Measurements from ENCODE around the gene KLHL3.

Gene KLHL3

GRCh38 chr5:137611794-137612435, 124.0 kb downstream of the KLHL3 start:
- DNase-seq (ENCODE audit: low read depth, low spot score) = no peak

DNA sequence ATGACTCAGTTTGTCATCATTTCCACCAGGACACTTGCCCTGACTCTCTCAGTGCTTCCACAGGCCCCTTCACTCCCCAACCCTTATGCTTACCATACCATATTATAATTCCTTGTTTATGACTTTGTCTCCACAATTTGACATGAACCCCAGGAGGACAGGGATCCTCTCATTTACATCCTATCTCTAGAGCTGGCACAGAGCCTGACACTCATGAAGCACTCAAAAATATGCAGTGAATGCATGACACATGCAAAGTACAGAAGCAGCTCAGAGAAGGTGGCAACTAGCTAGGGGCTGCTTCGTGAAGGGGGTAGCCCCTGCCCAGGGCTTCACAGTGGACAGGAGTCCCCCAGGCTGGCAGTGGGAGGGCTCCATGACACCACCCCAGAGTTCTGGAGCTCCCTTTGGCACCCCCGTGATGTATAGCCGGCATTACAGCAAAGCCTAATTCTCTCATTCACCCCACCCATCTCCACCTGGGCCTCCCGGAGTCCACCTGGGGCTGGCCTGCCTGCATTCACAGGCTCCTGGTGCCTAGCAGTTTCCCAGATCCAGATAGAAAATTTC, 124.8 kb downstream of the KLHL3 start:
- DNase-seq (ENCODE audit: low read depth, low spot score) = no peak

DNA sequence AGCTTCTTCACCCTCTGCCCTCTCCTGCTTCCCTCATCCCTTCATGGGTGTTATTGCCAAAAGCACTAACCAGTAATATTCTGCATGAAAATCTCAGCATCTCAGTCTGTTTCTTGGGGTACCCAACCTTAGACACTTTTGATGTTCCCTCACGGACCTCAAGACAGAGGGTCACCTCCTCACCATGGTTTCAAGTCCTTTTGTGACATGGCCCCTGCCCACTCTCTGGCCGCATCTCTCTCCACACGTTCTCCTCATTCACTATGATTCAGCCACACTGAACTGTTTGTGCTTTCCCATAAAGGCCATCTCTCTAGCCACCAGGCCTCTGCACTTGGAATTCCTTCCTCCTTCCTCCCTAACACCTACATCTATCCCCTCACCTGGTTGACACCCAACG, 125.3 kb downstream of the KLHL3 start:
- no peak for DNase-seq (ENCODE audit: low read depth, low spot score)

DNA sequence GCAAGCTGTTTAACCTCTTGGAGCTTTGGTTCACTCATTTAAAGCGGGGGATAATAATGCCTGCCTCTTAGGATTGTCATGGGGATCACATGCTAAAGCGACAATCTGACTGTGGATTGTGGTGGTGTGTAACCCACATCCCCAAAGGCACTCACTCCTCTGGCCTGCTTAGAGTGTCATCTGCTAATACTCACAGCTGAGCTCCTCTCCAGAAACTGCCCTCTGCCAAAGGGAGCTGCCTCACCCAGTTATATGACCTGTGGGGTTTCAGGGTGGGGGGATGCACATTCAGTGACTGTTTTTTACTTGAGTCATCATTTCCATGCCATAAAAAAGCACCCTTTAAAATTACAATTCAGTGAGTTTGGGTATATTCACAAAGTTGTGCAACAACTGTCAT, 126.8 kb downstream of the KLHL3 start:
- DNase-seq (ENCODE audit: low read depth, low spot score) = no peak

DNA sequence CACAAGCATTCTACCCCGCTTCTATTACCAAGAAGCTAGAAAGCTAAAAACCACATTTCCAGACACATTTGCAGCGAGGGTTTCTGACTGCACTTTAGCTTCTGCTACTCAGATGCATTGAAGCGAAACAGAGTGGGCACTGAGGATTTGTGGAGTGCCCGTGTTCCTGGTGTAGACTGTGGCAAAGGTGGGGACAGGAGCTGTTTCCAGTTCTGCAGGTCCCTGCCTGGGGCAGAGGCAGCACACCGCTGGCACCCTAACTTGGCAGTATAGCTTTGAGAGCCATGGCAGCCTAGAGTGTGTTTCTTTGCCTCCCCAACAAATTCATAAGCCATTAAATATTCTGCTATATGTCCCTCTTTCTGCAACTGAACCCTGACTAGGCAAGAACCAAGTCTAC, 128.1 kb downstream of the KLHL3 start:
- no peak for DNase-seq (ENCODE audit: low read depth, low spot score)

GRCh38 chr5:137606401-137606800, 129.5 kb downstream of the KLHL3 start:
- no peak for DNase-seq (ENCODE audit: low read depth, low spot score)

DNA sequence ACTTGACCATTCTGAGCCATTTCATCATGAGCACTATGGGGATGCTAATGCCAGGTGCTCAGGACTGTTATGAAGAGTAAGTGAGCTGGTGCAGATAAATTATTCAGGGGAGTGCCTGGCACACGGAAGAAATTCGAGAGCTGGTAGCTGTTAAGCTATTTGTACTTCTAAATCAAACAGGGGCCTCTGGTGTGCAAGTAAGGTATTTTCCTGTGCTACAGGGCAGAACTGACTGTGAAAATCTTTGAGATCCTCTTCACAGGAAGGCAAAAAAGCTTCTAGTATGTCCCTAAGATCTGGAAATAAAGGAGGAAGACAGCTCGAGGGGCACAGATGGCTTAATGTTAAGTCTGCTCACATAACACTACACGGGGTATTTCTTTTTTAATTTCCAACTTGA, 130.5 kb downstream of the KLHL3 start:
- no peak for DNase-seq (ENCODE audit: low read depth, low spot score)

GRCh38 chr5:137604348-137605095, 131.4 kb downstream of the KLHL3 start:
- DNase-seq (ENCODE audit: low read depth, low spot score) = no peak

DNA sequence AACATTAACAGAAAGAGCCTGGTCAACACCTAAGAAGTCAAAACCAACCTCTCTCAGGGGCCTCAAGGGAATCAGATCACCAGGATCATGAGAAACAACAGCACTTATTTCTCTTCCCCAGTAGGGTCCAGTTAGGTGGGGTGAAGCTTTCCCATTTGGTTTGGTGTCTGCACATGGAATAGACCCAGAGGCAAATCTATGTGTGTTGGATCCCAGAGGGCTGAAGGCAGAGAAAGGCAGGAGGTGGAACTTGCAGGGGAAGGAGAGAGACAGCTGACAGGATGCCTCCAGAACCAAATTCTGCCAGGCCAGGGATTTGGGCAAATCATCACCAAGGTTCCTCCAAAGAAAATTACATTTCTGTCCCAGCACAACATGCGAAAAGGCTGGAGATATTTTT, 132.0 kb downstream of the KLHL3 start:
- DNase-seq (ENCODE audit: low read depth, low spot score) = no peak

DNA sequence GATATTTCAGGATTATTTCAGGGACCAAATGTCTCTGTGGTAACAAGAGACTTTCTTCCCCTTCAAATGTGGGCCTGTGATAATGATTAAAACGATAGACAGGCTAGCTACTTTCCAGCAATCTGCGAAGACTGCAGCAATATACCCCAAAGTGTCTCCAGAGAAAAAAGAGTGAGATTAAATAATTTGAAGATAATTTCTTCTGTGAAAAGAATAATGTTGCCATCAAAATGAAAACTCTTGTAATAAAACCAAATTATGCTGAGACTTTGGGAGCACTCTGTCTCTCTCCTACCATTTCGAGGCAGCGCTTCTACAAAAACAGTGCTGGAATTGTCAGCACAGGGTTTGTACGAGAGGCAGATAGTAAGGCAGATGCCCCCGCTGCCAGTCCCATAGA, 132.5 kb downstream of the KLHL3 start:
- DNase-seq (ENCODE audit: low read depth, low spot score) = no peak

GRCh38 chr5:137602721-137603273, 133.1 kb downstream of the KLHL3 start:
- no peak for DNase-seq (ENCODE audit: low read depth, low spot score)

GRCh38 chr5:137600721-137601360, 135.0 kb downstream of the KLHL3 start:
- DNase-seq (ENCODE audit: low read depth, low spot score) = no peak

DNA sequence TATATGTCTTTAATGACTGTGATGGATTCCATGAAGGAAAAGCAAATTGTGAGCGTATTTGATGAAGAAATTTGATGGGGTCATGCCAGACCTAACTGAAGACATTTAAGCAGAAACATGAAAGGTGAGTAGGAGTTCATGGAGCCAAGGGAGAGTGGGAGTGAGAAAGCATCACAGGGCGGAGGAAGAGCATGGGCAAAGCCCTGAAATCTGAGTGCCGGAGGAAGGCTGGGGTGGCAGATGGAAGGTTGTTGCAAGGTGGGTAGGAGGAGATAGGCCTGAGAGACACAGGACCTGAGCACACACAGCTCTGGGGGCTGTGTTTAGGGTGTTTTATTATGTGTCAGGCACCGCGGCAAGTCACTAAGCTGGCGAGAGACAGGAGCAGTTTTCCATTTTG, 136.4 kb downstream of the KLHL3 start:
- no peak for DNase-seq (ENCODE audit: low read depth, low spot score)

DNA sequence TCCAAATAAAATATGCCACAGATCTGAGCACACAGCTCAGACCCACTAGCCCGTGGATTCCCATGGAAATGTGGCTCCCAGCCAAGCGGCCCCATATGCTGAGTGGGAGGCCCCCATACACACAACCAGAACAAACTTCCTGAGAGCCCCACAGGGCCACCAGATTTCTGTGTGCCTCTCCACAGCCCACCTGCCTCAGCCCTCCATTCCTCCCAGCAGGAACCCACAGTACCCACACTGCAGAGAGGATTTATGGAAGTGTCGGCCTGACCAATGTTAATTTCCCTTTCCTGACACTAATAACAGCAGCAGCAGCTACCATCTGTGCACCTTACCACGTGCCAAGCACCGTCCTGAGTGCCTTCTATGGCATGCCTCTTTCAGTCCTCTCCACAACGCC, 137.5 kb downstream of the KLHL3 start:
- DNase-seq (ENCODE audit: low read depth, low spot score) = no peak

DNA sequence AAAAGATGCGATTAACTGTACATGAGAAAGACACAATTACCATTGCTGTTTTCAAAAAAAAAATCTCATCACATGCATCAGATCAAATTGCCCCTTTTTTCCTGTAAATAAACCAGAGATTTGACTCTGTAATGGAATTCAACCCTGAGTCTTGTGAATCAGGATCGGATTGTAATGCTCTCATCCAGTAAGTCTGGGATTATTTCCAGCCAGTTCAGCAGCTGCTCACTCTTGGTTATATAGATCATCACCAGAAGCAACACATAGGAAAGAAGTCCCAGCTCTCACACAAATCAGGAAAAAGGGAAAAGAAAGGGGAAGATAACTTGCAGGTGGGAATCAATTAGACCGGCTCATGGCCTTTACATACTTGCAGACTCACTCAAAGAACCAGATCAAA, 138.9 kb downstream of the KLHL3 start:
- DNase-seq (ENCODE audit: low read depth, low spot score) = no peak

DNA sequence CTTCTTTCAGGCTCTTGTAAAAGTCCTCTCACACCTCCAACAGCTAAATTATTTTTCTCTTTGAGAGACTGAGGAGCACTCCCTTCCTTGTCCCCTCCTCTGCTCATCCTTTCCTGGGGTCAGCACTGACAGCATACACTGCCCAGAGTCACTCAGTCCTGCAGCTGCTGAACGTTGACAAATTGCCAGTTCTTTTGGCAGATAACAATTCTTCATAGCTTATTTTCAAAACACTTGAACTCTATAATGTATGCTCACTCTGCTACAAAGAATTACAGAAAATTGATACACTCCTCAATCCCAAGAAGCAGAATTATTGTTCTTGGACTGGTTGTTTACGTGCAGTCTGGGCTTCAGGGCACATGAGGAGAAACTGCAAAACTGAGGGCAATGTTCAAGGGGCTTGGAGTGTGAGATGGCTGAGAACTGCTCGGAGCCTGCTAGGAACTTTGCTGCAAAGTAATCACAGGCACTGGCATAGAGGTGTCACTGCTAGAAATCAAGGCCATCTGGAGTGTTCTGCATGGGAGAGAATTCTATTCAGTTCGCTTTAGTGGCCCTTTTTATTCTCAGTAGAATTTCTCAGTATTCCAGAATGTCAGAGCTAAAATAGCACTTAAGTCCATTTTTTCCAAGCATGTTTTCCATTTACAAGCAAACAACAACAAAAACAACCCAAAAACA, 140.4 kb downstream of the KLHL3 start:
- no peak for DNase-seq (ENCODE audit: low read depth, low spot score)

GRCh38 chr5:137594717-137595116, 141.2 kb downstream of the KLHL3 start:
- no peak for DNase-seq (ENCODE audit: low read depth, low spot score)

DNA sequence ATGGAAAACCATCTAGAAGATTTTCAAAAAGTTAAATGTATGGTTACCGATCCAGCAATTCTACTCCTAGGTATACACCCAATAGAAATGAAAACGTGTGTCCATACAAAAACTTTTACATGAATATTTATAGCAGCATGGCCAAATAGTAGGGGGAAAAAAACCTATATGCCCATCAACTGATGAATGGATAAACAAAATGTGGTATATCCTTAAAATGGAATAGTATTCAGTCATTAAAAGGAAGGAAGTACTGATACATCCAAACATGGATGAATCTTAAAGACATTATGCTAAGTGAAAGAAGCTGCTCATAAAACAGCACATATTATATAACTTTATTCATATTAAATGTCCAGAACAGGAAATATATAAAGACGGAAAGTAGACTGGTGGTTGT, 143.6 kb downstream of the KLHL3 start:
- DNase-seq (ENCODE audit: low read depth, low spot score) = no peak

DNA sequence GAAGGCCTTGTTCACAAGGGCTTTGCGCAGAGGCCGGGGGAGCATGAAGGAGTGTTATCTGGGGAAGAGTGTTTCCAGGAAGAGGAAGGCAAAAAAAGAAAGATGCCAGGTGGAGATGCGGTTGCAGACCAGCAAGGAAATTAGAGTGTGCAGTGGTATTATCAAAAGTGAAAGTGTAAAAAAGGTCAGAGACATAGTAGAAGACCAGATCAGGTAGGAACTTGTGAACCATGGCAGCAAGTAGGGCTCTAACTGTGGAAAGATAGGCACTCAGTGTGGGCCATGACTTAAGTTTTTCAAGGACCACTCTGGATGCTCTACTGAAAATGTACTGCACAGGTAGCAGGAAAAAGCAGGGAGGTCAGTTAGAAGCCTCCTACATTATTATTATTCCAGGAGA, 146.7 kb downstream of the KLHL3 start:
- no peak for DNase-seq (ENCODE audit: low read depth, low spot score)

DNA sequence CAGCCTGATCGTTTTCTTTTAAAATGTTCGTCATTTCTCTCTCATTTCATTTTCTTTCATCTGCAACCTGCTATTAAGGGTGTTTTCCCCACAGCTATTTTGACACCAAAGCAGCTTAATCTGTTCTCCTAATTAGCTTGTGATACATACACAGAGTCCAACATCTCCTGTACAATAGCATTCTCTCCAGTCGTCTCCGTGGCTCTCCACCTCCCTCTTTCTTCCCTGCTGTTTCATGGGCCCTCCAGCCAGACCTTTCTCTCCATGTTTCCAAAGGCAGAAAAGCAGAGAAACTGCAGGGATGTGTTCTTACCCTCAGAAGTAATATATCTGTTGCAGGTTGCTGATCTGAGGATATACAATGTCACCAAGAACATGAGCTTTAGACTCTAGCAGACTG, 148.0 kb downstream of the KLHL3 start:
- DNase-seq (ENCODE audit: low read depth, low spot score) = no peak

GRCh38 chr5:137584262-137584661, 151.6 kb downstream of the KLHL3 start:
- no peak for DNase-seq (ENCODE audit: low read depth, low spot score)

DNA sequence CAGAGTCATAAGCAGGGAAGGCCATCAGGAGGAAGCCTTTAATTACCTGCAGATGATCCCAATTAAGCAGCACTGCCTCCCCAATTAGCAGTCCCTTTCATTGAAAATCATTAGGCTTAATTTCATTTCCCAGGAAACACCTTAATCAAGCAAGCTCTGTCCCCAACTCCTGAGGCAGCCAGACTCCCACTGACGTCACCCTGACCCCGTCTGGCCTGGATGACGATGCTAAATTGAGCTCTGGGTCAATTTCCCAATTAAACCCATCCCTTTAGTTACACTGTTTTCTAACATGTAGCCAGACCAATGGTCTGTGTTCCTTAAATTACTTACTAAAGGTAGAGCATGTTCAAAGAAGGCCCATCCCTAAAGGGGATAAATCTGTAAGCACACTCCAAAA, 152.8 kb downstream of the KLHL3 start:
- no peak for DNase-seq (ENCODE audit: low read depth, low spot score)
